Measurements from ENCODE around the gene APBA1.

- TF ChIP-seq POLR2A (IDR thresholded peaks at IDR 0.05; ENCODE audit: low read depth, low read length) (no peak), POLR2AphosphoS5 (IDR thresholded peaks at IDR 0.05; ENCODE audit: low read depth, low read length) (no peak), TAF1 (IDR thresholded peaks at IDR 0.05; ENCODE audit: low read depth, low read length) (no peak), SPI1 (IDR thresholded peaks at IDR 0.05; ENCODE audit: low read depth, low read length) (no peak), PAX5 (IDR thresholded peaks at IDR 0.05; ENCODE audit: insufficient read depth, low read length, severe bottlenecking) (no peak), POU2F2 (IDR thresholded peaks at IDR 0.05; ENCODE audit: low read depth, low read length) (no peak)
Observed at GRCh38 chr9:69600314-69601047, 71.7 kb downstream of the APBA1 start.
